Measurements from ENCODE around the gene CDC42SE1. TPM values are rescaled to one million over a fixed set of nuclear protein-coding genes. Genes with fewer than 3 reads are reported as not detected.

CDC42SE1 gene
- total and polyA plus RNA-seq, 9 of the 15 experiments (the other 6 are each of a cell fraction or from before 2014, with no cell fraction given): 78.1 to 189 (median 114) TPM

- TF ChIP-seq, protein P1, sequence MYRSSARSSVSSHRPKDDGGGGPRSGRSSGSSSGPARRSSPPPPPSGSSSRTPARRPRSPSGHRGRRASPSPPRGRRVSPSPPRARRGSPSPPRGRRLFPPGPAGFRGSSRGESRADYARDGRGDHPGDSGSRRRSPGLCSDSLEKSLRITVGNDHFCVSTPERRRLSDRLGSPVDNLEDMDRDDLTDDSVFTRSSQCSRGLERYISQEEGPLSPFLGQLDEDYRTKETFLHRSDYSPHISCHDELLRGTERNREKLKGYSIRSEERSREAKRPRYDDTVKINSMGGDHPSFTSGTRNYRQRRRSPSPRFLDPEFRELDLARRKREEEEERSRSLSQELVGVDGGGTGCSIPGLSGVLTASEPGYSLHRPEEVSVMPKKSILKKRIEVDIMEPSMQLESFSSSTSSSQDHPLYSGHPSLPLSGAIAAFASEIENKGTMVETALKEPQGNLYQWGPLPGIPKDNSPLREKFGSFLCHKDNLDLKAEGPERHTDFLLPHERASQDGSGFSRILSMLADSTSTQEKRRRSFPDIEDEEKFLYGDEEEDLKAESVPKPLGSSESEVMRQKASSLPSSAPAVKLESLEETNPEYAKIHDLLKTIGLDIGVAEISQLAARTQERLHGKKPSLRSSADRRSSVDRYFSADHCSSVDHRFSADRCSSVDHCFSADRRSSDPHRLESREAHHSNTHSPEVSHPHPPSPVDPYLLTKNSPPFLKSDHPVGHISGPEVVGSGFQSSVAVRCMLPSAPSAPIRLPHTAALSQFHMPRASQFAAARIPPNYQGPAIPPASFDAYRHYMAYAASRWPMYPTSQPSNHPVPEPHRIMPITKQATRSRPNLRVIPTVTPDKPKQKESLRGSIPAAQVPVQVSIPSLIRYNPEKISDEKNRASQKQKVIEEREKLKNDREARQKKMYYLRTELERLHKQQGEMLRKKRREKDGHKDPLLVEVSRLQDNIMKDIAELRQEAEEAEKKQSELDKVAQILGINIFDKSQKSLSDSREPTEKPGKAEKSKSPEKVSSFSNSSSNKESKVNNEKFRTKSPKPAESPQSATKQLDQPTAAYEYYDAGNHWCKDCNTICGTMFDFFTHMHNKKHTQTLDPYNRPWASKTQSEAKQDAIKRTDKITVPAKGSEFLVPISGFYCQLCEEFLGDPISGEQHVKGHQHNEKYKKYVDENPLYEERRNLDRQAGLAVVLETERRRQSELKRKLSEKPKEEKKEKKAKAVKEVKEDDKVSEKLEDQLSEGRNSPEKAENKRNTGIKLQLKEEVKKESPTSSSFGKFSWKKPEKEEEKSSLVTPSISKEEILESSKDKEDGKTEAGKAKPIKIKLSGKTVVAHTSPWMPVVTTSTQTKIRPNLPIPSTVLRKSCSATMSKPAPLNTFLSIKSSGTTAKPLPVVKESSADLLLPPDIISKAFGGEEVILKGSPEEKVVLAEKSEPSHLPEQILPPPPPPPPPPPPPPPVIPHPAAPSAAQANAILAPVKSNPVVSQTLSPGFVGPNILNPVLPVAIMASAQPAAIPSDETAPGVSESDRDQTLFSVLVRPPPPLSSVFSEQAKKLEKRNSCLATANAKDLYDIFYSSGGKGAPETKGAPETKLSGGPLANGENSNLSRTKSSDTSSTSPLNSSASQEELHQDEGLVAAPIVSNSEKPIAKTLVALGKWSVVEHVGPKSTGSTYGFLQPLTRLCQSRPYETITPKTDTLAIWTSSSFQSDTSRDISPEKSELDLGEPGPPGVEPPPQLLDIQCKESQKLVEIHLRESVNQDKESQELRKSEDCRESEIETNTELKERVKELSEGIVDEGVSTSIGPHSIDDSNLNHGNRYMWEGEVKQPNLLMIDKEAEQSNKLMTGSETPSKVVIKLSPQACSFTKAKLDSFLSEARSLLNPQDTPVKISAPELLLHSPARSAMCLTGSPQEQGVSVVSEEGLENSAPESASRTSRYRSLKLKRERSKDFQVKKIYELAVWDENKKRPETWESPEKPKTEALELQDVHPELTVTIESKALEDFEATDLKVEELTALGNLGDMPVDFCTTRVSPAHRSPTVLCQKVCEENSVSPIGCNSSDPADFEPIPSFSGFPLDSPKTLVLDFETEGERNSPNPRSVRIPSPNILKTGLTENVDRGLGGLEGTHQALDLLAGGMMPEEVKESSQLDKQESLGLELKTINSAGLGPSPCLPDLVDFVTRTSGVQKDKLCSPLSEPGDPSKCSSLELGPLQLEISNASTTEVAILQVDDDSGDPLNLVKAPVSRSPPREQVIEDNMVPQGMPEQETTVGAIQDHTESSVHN (IDR thresholded peaks at IDR 0.05; ENCODE audit: borderline replicate concordance in 1 of 2, low read depth in 1 of 2): no peak
- TF ChIP-seq BRF2 (IDR thresholded peaks at IDR 0.05; ENCODE audit: borderline replicate concordance, insufficient read depth, insufficient read length) (no peak), MAZ (CRISPR knock-in tag; conservative IDR thresholded peaks at IDR 0.05 in 1 of 2, IDR thresholded peaks at IDR 0.05 in 1 of 2) (no peak), ATF6 (CRISPR knock-in tag; IDR thresholded peaks at IDR 0.05) (no peak), THRA (IDR thresholded peaks at IDR 0.05) (no peak), SUPT5H (IDR thresholded peaks at IDR 0.05) (peak; percentile 71), DEAF1 (CRISPR knock-in tag; IDR thresholded peaks at IDR 0.05) (no peak), ZBTB7A (IDR thresholded peaks at IDR 0.05; ENCODE audit: borderline replicate concordance, control insufficient read depth, low read depth, low read length) (no peak)
Measured at GRCh38 chr1:151054971-151055547, 4.4 kb downstream of the CDC42SE1 start (continued).

Data from K562 (cell line).